ENCODE measurements around the gene KDM3A. TPM values are rescaled to one million over a fixed set of nuclear protein-coding genes. Genes with fewer than 3 reads are reported as not detected.

Gene KDM3A
- total RNA-seq, 4 donors from 2014 or later = 17.7 to 56.0 (median 25.7) TPM

DNA sequence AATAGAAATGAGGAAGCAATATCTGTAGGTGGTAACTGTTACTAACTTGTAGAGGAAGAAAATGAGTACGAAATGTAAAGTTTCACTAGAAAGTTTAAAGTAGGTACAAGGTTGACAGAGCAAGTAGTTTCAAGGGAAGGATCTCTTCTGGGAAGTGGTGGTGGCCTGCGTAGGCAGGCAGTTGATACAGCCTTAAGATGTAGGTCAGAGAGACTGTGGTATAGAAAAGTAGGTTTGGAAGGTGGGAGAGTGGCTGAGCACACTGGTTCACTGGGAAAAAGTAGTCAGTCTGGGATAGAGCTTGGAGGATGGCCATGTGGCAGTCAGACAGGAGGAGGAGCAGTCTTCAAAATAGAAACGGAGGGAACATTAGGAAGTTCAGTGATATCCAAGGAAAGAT, 23.5 kb downstream of the KDM3A start:
- TF ChIP-seq, protein P1, sequence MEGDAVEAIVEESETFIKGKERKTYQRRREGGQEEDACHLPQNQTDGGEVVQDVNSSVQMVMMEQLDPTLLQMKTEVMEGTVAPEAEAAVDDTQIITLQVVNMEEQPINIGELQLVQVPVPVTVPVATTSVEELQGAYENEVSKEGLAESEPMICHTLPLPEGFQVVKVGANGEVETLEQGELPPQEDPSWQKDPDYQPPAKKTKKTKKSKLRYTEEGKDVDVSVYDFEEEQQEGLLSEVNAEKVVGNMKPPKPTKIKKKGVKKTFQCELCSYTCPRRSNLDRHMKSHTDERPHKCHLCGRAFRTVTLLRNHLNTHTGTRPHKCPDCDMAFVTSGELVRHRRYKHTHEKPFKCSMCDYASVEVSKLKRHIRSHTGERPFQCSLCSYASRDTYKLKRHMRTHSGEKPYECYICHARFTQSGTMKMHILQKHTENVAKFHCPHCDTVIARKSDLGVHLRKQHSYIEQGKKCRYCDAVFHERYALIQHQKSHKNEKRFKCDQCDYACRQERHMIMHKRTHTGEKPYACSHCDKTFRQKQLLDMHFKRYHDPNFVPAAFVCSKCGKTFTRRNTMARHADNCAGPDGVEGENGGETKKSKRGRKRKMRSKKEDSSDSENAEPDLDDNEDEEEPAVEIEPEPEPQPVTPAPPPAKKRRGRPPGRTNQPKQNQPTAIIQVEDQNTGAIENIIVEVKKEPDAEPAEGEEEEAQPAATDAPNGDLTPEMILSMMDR (IDR thresholded peaks at IDR 0.05) = no peak
- ATAC-seq (ENCODE audit: low FRiP score) (no peak), DNase-seq (ENCODE audit: low spot score) (no peak)

DNA sequence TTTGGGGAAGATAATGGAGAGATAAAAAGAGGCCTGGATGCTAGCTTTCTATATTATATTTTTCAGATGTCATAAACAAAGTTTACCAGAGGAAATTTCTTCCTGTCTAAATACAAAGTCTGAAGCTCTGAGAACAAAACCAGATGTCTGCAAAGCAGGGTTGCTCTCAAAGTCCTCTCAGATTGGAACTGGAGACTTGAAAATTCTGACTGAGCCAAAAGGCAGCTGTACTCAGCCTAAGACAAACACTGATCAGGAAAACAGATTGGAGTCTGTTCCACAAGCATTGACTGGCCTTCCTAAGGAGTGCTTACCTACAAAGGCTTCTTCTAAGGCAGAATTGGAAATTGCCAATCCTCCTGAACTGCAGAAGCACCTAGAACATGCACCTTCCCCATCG, 25.1 kb downstream of the KDM3A start:
- ATAC-seq (ENCODE audit: low FRiP score) (no peak), DNase-seq (ENCODE audit: low spot score) (no peak)
- TF ChIP-seq, protein P1 (IDR thresholded peaks at IDR 0.05) = no peak

DNA sequence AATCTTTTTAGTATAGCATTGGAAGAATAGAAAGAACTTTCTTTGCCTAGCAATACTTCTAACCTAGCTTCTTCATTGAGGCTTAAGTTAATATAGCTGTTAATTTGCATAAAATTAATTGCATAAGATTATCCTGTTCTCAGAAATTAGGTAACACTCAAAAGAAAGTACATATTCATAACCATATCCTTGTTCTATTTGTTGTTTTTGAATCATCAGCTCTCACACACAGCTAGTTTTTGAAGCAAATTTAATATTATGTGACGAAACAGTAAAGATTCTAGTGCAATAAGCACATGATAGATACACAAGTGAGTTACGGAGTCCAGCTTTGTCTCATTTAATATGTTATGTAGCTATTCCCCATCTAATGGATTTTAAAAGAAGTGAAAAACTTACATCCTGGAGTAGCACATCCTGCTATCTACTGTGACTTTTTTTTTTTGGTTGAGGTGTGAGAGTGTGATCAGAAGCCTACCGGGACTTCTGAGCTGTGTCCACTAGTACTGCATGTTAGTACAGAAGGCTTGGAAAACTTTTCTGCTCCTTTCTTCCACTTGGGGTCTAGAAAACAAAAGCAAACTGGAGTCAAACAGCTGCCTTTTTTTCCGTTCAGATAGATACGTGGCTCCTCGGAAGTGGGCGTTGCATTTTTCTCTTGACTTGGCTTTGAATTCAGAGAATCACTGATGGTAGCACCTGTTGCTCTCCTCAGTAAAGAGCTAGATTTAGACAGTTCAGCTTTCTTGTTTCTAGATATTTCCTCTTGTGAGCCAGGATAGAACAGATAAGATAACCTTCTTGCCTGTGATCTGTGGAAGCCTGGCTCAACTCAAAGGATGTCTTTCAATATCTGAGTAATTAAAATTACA, 27.2 kb downstream of the KDM3A start:
- ATAC-seq (ENCODE audit: low FRiP score) (no peak), DNase-seq (ENCODE audit: low spot score) (no peak)
- TF ChIP-seq, protein P1 (IDR thresholded peaks at IDR 0.05) = no peak

DNA sequence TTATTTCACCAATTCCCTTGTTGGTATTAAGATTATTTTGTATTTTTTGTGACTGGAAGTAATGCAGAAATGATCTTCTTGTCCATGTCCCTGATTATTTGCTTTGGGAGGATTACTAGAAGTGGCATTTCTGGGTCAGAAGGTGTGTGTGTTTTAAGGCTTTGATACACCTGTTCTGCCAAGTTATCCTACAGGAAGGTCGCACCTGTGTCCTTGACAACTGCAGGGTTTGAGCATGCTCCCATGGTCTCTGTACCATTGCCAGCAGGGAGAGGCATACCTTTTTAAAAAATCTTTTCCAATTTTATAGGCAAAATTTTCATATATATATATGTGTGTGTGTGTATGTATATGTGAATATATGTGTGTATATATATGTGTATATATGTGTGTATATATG, 29.7 kb downstream of the KDM3A start:
- DNase-seq (ENCODE audit: low spot score) = no peak
- no peak for ATAC-seq (ENCODE audit: low FRiP score)
- TF ChIP-seq, protein P1 (IDR thresholded peaks at IDR 0.05) = no peak

DNA sequence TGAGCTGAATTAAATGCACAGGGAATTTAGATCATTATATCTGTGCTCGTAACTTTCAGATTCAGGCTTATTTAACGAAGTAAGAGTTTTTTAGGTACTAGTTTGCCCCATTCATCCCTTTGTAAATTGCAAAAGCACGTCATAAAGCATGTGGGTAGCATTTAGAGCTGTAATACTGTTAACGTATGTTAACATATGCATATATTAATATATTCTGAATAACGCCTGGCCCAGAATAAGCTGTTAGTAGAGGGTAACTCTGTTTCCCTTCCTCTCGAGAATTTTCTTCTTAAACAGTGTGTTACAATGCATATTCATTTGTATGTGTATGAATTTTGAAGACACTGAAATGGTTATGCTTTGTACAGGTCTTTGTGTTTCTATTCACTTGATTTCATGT, 30.5 kb downstream of the KDM3A start:
- DNase-seq (ENCODE audit: low spot score) (no peak), ATAC-seq (ENCODE audit: low FRiP score) (no peak)
- TF ChIP-seq, protein P1 (IDR thresholded peaks at IDR 0.05) = no peak

DNA sequence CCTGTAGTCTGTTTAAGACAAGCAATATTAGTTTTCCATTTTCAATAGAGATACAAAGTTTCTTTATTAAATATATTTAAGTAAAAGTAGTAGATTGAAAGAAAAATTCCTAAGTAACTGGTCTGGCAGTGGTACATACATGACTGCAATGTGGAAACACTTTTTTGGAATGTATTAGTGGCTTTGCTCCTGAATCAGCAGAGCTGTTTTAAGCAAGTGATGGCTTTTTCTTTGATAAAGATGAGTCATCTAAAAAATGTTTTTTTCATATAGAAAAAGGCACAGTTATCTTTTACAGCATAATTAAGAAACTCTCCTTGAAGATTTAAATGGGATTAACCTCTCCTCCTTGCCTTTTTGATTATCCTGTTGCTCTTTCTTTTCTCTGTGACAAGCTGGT, 34.9 kb downstream of the KDM3A start:
- ATAC-seq (ENCODE audit: low FRiP score) (peak; percentile 64), DNase-seq (ENCODE audit: low spot score) (no peak)
- TF ChIP-seq, protein P1 (IDR thresholded peaks at IDR 0.05) = no peak

DNA sequence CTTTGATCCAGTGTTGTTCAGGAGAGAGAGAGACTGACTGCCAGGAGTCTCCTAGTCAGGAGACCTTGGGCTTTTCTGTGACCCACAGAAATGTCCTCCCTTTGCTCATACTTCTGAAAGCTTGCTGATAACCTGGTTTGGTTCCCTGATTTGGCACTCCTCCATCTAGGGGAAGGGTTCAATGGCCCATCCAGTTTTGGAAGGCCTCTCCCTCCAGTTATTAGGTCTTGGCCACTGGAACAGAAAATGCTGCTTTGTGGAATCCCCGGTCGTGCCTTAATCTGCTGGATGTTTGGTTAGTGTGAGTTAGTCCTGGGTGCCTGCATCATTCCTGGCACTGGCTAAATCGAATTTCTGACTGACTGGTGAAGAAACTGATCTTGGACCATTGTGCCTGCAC, 35.7 kb downstream of the KDM3A start:
- TF ChIP-seq, protein P1 (IDR thresholded peaks at IDR 0.05) = no peak
- DNase-seq (ENCODE audit: low spot score) (no peak), ATAC-seq (ENCODE audit: low FRiP score) (no peak)
